ENCODE measurements around the gene MAP4K3. TPM values are rescaled to one million over a fixed set of nuclear protein-coding genes. Genes with fewer than 3 reads are reported as not detected.
"Not testable (repeated sequence)": the region's sequence is repeated elsewhere in the genome, so short reads cannot be mapped to it uniquely, and the experiment has no call there.

The MAP4K3 gene
- total RNA-seq, 1 donor from 2014 or later = 24.0 TPM

- DNase-seq = no peak
Observed at GRCh38 chr2:39370101-39370500, 67.0 kb downstream of the MAP4K3 start.

GRCh38 chr2:39368846-39369245 lies 68.2 kb downstream of the MAP4K3 start:
- no peak for DNase-seq

GRCh38 chr2:39368376-39368775 lies 68.7 kb downstream of the MAP4K3 start:
- no peak for DNase-seq

- DNase-seq = no peak
Observed at GRCh38 chr2:39362595-39362994, 74.5 kb downstream of the MAP4K3 start.

- no peak for DNase-seq
Observed at GRCh38 chr2:39361511-39361910, 75.6 kb downstream of the MAP4K3 start.

- not testable (repeated sequence) for DNase-seq
Observed at GRCh38 chr2:39360342-39360741, 76.7 kb downstream of the MAP4K3 start.

GRCh38 chr2:39359453-39360038 lies 77.5 kb downstream of the MAP4K3 start:
- no peak for DNase-seq

GRCh38 chr2:39356922-39357639 lies 80.0 kb downstream of the MAP4K3 start:
- DNase-seq = no peak

GRCh38 chr2:39350658-39351057 lies 86.4 kb downstream of the MAP4K3 start:
- DNase-seq = no peak

- no peak for DNase-seq
Observed at GRCh38 chr2:39338502-39338901, 98.6 kb downstream of the MAP4K3 start.

GRCh38 chr2:39335930-39336329 lies 101.2 kb downstream of the MAP4K3 start:
- no peak for DNase-seq

GRCh38 chr2:39334978-39335377 lies 102.1 kb downstream of the MAP4K3 start:
- DNase-seq = no peak

- DNase-seq = no peak
Observed at GRCh38 chr2:39334529-39334928, 102.6 kb downstream of the MAP4K3 start.

GRCh38 chr2:39326644-39327043 lies 110.4 kb downstream of the MAP4K3 start:
- DNase-seq = no peak

GRCh38 chr2:39325966-39326365 lies 111.1 kb downstream of the MAP4K3 start:
- no peak for DNase-seq

- DNase-seq = not testable (repeated sequence)
Observed at GRCh38 chr2:39321056-39322035, 115.7 kb downstream of the MAP4K3 start.

GRCh38 chr2:39320162-39320561 lies 116.9 kb downstream of the MAP4K3 start:
- DNase-seq = no peak

- DNase-seq = no peak
Observed at GRCh38 chr2:39313575-39313974, 123.5 kb downstream of the MAP4K3 start.

- no peak for DNase-seq
Observed at GRCh38 chr2:39311469-39311868, 125.6 kb downstream of the MAP4K3 start.

GRCh38 chr2:39308778-39309177 lies 128.3 kb downstream of the MAP4K3 start:
- no peak for DNase-seq

- no peak for DNase-seq
Observed at GRCh38 chr2:39306626-39307025, 130.5 kb downstream of the MAP4K3 start.

GRCh38 chr2:39304729-39305128 lies 132.4 kb downstream of the MAP4K3 start:
- DNase-seq = no peak

GRCh38 chr2:39304200-39304599 lies 132.9 kb downstream of the MAP4K3 start:
- no peak for DNase-seq
